ENCODE measurements around the gene FBXL3. TPM values are rescaled to one million over a fixed set of nuclear protein-coding genes. Genes with fewer than 3 reads are reported as not detected.

The FBXL3 gene
- total and polyA plus RNA-seq, 4 donors: 18.7 to 90.6 (median 35.2) TPM

- H3K36me3 ChIP-seq (ENCODE audit: control insufficient read depth in 4 of 4, insufficient read depth in 4 of 4, low read length in 4 of 4): peaks cover 7 to 36% (median 22%) of the 10 kb centered on the region in 4 donors
Observed at GRCh38 chr13:77000475-77000874, 26.5 kb downstream of the FBXL3 start.

GRCh38 chr13:76994281-76994680, 32.7 kb downstream of the FBXL3 start:
- H3K27ac ChIP-seq (ENCODE audit: low read depth in 1 of 2, low read length in 1 of 2): no peak overlapping the region

More at GRCh38 chr13:77000475-77000874, 26.5 kb downstream of the FBXL3 start:
- TF ChIP-seq CTCF (IDR thresholded peaks at IDR 0.05; ENCODE audit: control extremely low read depth, extremely low read depth): no peak
- no peak overlapping the region for H3K27ac ChIP-seq (ENCODE audit: low read depth in 1 of 2, low read length in 1 of 2)
- ATAC-seq (ENCODE audit: insufficient read depth, low FRiP score) (no peak), DNase-seq (peak in 2 of 3 donors; percentile 21 to 30)
- peaks cover 0 to 8% (median 2%) of the 10 kb centered on the region in 5 donors for H3K4me1 ChIP-seq (ENCODE audit: control insufficient read depth in 5 of 5, insufficient read depth in 5 of 5, low read length in 5 of 5)
- H3K9ac ChIP-seq (ENCODE audit: insufficient read depth in 1 of 2, low read length in 2 of 2): no peak overlapping the region
- no peaks in the 10 kb centered on the region for H3K27me3 ChIP-seq (ENCODE audit: control insufficient read depth in 3 of 3, insufficient read depth in 3 of 3, low read length in 2 of 3)
- no peaks in the 10 kb centered on the region for H3K9me3 ChIP-seq (ENCODE audit: control insufficient read depth in 4 of 4, insufficient read depth in 3 of 4, low read length in 3 of 4)
- WGBS, 2 donors: 60 to 62% methylated on average over 1 of the region's 1 CpG
- no peak overlapping the region for H3K4me3 ChIP-seq

GRCh38 chr13:76993473-76993872, 33.5 kb downstream of the FBXL3 start:
- peaks cover 0 to 21% (median 5%) of the 10 kb centered on the region in 5 donors for H3K4me1 ChIP-seq (ENCODE audit: control insufficient read depth in 5 of 5, insufficient read depth in 5 of 5, low read length in 5 of 5)
- H3K4me3 ChIP-seq: no peak overlapping the region
- WGBS, 2 donors: 67 to 87% methylated on average over 5 of the region's 5 CpGs
- DNase-seq (no peak), ATAC-seq (ENCODE audit: insufficient read depth, low FRiP score) (no peak)
- peaks cover 2 to 18% (median 7%) of the 10 kb centered on the region in 4 donors for H3K36me3 ChIP-seq (ENCODE audit: control insufficient read depth in 4 of 4, insufficient read depth in 4 of 4, low read length in 4 of 4)
- H3K9me3 ChIP-seq (ENCODE audit: control insufficient read depth in 4 of 4, insufficient read depth in 3 of 4, low read length in 3 of 4): no peaks in the 10 kb centered on the region
- no peak overlapping the region for H3K27ac ChIP-seq (ENCODE audit: low read depth in 1 of 2, low read length in 1 of 2)
- no peaks in the 10 kb centered on the region for H3K27me3 ChIP-seq (ENCODE audit: control insufficient read depth in 3 of 3, insufficient read depth in 3 of 3, low read length in 2 of 3)
- no peak for TF ChIP-seq CTCF (IDR thresholded peaks at IDR 0.05; ENCODE audit: control extremely low read depth, extremely low read depth)
- H3K9ac ChIP-seq (ENCODE audit: insufficient read depth in 1 of 2, low read length in 2 of 2): no peak overlapping the region

More at GRCh38 chr13:76994281-76994680, 32.7 kb downstream of the FBXL3 start:
- no peak overlapping the region for H3K4me3 ChIP-seq
- no peak for ATAC-seq (ENCODE audit: insufficient read depth, low FRiP score)
- no peak for DNase-seq
- no peak overlapping the region for H3K9ac ChIP-seq (ENCODE audit: insufficient read depth in 1 of 2, low read length in 2 of 2)
- no peaks in the 10 kb centered on the region for H3K27me3 ChIP-seq (ENCODE audit: control insufficient read depth in 3 of 3, insufficient read depth in 3 of 3, low read length in 2 of 3)
- H3K9me3 ChIP-seq (ENCODE audit: control insufficient read depth in 4 of 4, insufficient read depth in 3 of 4, low read length in 3 of 4): no peaks in the 10 kb centered on the region
- TF ChIP-seq CTCF (IDR thresholded peaks at IDR 0.05; ENCODE audit: control extremely low read depth, extremely low read depth): no peak
- WGBS, 2 donors: 96 to 99% methylated on average over 3 of the region's 3 CpGs
- H3K36me3 ChIP-seq (ENCODE audit: control insufficient read depth in 4 of 4, insufficient read depth in 4 of 4, low read length in 4 of 4): peaks cover 4 to 25% (median 8%) of the 10 kb centered on the region in 4 donors
- H3K4me1 ChIP-seq (ENCODE audit: control insufficient read depth in 5 of 5, insufficient read depth in 5 of 5, low read length in 5 of 5): peaks cover 0 to 21% (median 5%) of the 10 kb centered on the region in 5 donors

GRCh38 chr13:76993021-76993420, 33.9 kb downstream of the FBXL3 start:
- H3K9me3 ChIP-seq (ENCODE audit: control insufficient read depth in 4 of 4, insufficient read depth in 3 of 4, low read length in 3 of 4): no peaks in the 10 kb centered on the region
- no peaks in the 10 kb centered on the region for H3K27me3 ChIP-seq (ENCODE audit: control insufficient read depth in 3 of 3, insufficient read depth in 3 of 3, low read length in 2 of 3)
- no peak overlapping the region for H3K4me3 ChIP-seq
- peak overlapping the region in 1 of 2 donors; percentile 89 for H3K27ac ChIP-seq (ENCODE audit: low read depth in 1 of 2, low read length in 1 of 2)
- H3K36me3 ChIP-seq (ENCODE audit: control insufficient read depth in 4 of 4, insufficient read depth in 4 of 4, low read length in 4 of 4): peaks cover 2 to 18% (median 7%) of the 10 kb centered on the region in 4 donors
- ATAC-seq (ENCODE audit: insufficient read depth, low FRiP score) (no peak), DNase-seq (peak in 2 of 3 donors; percentile 12 to 20)
- H3K4me1 ChIP-seq (ENCODE audit: control insufficient read depth in 5 of 5, insufficient read depth in 5 of 5, low read length in 5 of 5): peaks cover 0 to 21% (median 5%) of the 10 kb centered on the region in 5 donors
- 44 to 47% methylated on average over 3 of the region's 3 CpGs for WGBS, 2 donors
- H3K9ac ChIP-seq (ENCODE audit: insufficient read depth in 1 of 2, low read length in 2 of 2): peak overlapping the region in 1 of 2 donors; percentile 70
- no peak for TF ChIP-seq CTCF (IDR thresholded peaks at IDR 0.05; ENCODE audit: control extremely low read depth, extremely low read depth)
